CD4-positive, alpha-beta T cell treated with Interferon alpha-2 for 1 hour (primary cell): ENCODE results near the gene CDHR3.
"Not testable (repeated sequence)": the region's sequence is repeated elsewhere in the genome, so short reads cannot be mapped to it uniquely, and the experiment has no call there.

Experiments used
- DNase-seq, 2 donors: peaks; one replicate each; pipeline ENCODE4 v3.0.0-alpha.2; 2020 to 2022

Gene CDHR3

GRCh38 chr7:105963038-105963667 is at the start of gene CDHR3:
CDHR3 (plus strand) TSS chr7:105963264; CDS start chr7:105963319, 55 bp downstream.
- no peak for DNase-seq

GRCh38 chr7:105913947-105914346 is 49.1 kb upstream of the CDHR3 start:
- DNase-seq, result no peak

- no peak for DNase-seq
Measured at GRCh38 chr7:105916603-105917002, 46.5 kb upstream of the CDHR3 start.

GRCh38 chr7:105917659-105918058 is 45.4 kb upstream of the CDHR3 start:
- no peak for DNase-seq

- no peak for DNase-seq
Measured at GRCh38 chr7:105920766-105921165, 42.3 kb upstream of the CDHR3 start.

- DNase-seq, result peak in 1 of 2 donors; percentile 45
Measured at GRCh38 chr7:105924945-105925344, 38.1 kb upstream of the CDHR3 start.

GRCh38 chr7:105926131-105926530 is 36.9 kb upstream of the CDHR3 start:
- DNase-seq, result no peak

GRCh38 chr7:105931179-105931578 is 31.9 kb upstream of the CDHR3 start:
- no peak for DNase-seq

GRCh38 chr7:105932835-105933477 is 30.1 kb upstream of the CDHR3 start:
- no peak for DNase-seq

GRCh38 chr7:105934572-105935185 is 28.4 kb upstream of the CDHR3 start:
- DNase-seq, result no peak

- no peak for DNase-seq
Measured at GRCh38 chr7:105935250-105935649, 27.8 kb upstream of the CDHR3 start.

GRCh38 chr7:105937411-105937810 is 25.7 kb upstream of the CDHR3 start:
- no peak for DNase-seq

GRCh38 chr7:105940109-105940508 is 23.0 kb upstream of the CDHR3 start:
- DNase-seq, result no peak

GRCh38 chr7:105941596-105941995 is 21.5 kb upstream of the CDHR3 start:
- no peak for DNase-seq

- no peak for DNase-seq
Measured at GRCh38 chr7:105943486-105943885, 19.6 kb upstream of the CDHR3 start.

GRCh38 chr7:105945848-105946247 is 17.2 kb upstream of the CDHR3 start:
- DNase-seq, result no peak

- no peak for DNase-seq
Measured at GRCh38 chr7:105951597-105951996, 11.5 kb upstream of the CDHR3 start.

- no peak for DNase-seq
Measured at GRCh38 chr7:105952917-105953595, 10.0 kb upstream of the CDHR3 start.

- no peak for DNase-seq
Measured at GRCh38 chr7:105954711-105955110, 8.4 kb upstream of the CDHR3 start.

GRCh38 chr7:105955651-105956466 is 7.2 kb upstream of the CDHR3 start:
- DNase-seq, result not testable (repeated sequence)

- DNase-seq, result no peak
Measured at GRCh38 chr7:105958012-105958411, 5.1 kb upstream of the CDHR3 start.

GRCh38 chr7:105962353-105962752 is 711 bp upstream of the CDHR3 start:
- DNase-seq, result no peak

- DNase-seq, result no peak
Measured at GRCh38 chr7:105971845-105972244, 8.8 kb downstream of the CDHR3 start.
